ENCODE data around the gene MFF. TPM values are rescaled to one million over a fixed set of nuclear protein-coding genes. Genes with fewer than 3 reads are reported as not detected.
A peak's percentile ranks its signal among the peaks of the same experiment; 100 is the strongest.

MFF gene
- total RNA-seq, 2 donors from 2014 or later: 74.8 to 93.0 TPM

- no peak overlapping the region for H3K27ac ChIP-seq (ENCODE audit: low read depth, low read length)
- Mint-ChIP-seq H3K36me3 (ENCODE audit: low read depth) (peaks cover 31% of the 10 kb centered on the region), H3K27ac (no peak overlapping the region), H3K27me3 (ENCODE audit: insufficient read depth) (no peaks in the 10 kb centered on the region), H3K4me1 (peaks cover 6% of the 10 kb centered on the region), H3K4me3 (no peak overlapping the region), H3K9me3 (no peaks in the 10 kb centered on the region)
- no peaks in the 10 kb centered on the region for H3K4me1 ChIP-seq (ENCODE audit: control insufficient read depth, insufficient read depth, low read length)
- no peaks in the 10 kb centered on the region for H3K27me3 ChIP-seq (ENCODE audit: control insufficient read depth, insufficient read depth, low read length, poor library complexity, severe bottlenecking)
- WGBS, 2 experiments (ENCODE audit: insufficient coverage in 1 of 2, insufficient read length in 1 of 2): 89 to 100% methylated on average over 2 to 7 of the region's 7 CpGs
- peaks cover 48% of the 10 kb centered on the region for H3K36me3 ChIP-seq (ENCODE audit: control insufficient read depth, insufficient read depth, low read length)
- H3K4me3 ChIP-seq (ENCODE audit: low read length): no peak overlapping the region
- TF ChIP-seq CTCF (conservative IDR thresholded peaks at IDR 0.05): no peak
- H3K9ac ChIP-seq (ENCODE audit: extremely low read depth, low read length, poor library complexity, severe bottlenecking): no peak overlapping the region
- H3K9me3 ChIP-seq (ENCODE audit: control insufficient read depth, low read length): no peaks in the 10 kb centered on the region
- DNase-seq: no peak
Observed at GRCh38 chr2:227349989-227350612, 25.1 kb downstream of the MFF start.

GRCh38 chr2:227351639-227352038, 26.6 kb downstream of the MFF start:
- no peak for TF ChIP-seq CTCF (conservative IDR thresholded peaks at IDR 0.05)
- no peaks in the 10 kb centered on the region for H3K27me3 Mint-ChIP-seq (ENCODE audit: insufficient read depth)
- Histone ChIP-seq H3K4me3 (ENCODE audit: low read length) (no peak overlapping the region), H3K27ac (ENCODE audit: low read depth, low read length) (no peak overlapping the region), H3K36me3 (ENCODE audit: control insufficient read depth, insufficient read depth, low read length) (peaks cover 55% of the 10 kb centered on the region), H3K27me3 (ENCODE audit: control insufficient read depth, insufficient read depth, low read length, poor library complexity, severe bottlenecking) (no peaks in the 10 kb centered on the region), H3K9me3 (ENCODE audit: control insufficient read depth, low read length) (no peaks in the 10 kb centered on the region), H3K4me1 (ENCODE audit: control insufficient read depth, insufficient read depth, low read length) (no peaks in the 10 kb centered on the region), H3K9ac (ENCODE audit: extremely low read depth, low read length, poor library complexity, severe bottlenecking) (no peak overlapping the region)
- peaks cover 6% of the 10 kb centered on the region for H3K4me1 Mint-ChIP-seq
- H3K27ac Mint-ChIP-seq: peak overlapping the region; percentile 37
- 87 to 93% methylated on average over 4 of the region's 4 CpGs for WGBS, 2 experiments (ENCODE audit: insufficient coverage in 1 of 2, insufficient read length in 1 of 2)
- H3K9me3 Mint-ChIP-seq: no peaks in the 10 kb centered on the region
- H3K36me3 Mint-ChIP-seq (ENCODE audit: low read depth): peaks cover 40% of the 10 kb centered on the region
- no peak overlapping the region for H3K4me3 Mint-ChIP-seq
- no peak for DNase-seq

GRCh38 chr2:227360351-227360750, 35.3 kb downstream of the MFF start:
- H3K4me1 Mint-ChIP-seq: no peaks in the 10 kb centered on the region
- no peaks in the 10 kb centered on the region for H3K27me3 ChIP-seq (ENCODE audit: control insufficient read depth, insufficient read depth, low read length, poor library complexity, severe bottlenecking)
- H3K36me3 Mint-ChIP-seq (ENCODE audit: low read depth): peaks cover 40% of the 10 kb centered on the region
- no peak for DNase-seq
- peaks cover 44% of the 10 kb centered on the region for H3K36me3 ChIP-seq (ENCODE audit: control insufficient read depth, insufficient read depth, low read length)
- no peaks in the 10 kb centered on the region for H3K4me1 ChIP-seq (ENCODE audit: control insufficient read depth, insufficient read depth, low read length)
- no peak overlapping the region for H3K4me3 Mint-ChIP-seq
- H3K27ac ChIP-seq (ENCODE audit: low read depth, low read length): no peak overlapping the region
- H3K9me3 ChIP-seq (ENCODE audit: control insufficient read depth, low read length): no peaks in the 10 kb centered on the region
- H3K9ac ChIP-seq (ENCODE audit: extremely low read depth, low read length, poor library complexity, severe bottlenecking): no peak overlapping the region
- H3K27me3 Mint-ChIP-seq (ENCODE audit: insufficient read depth): no peaks in the 10 kb centered on the region
- no peak for TF ChIP-seq CTCF (conservative IDR thresholded peaks at IDR 0.05)
- H3K9me3 Mint-ChIP-seq: no peaks in the 10 kb centered on the region
- no peak overlapping the region for H3K4me3 ChIP-seq (ENCODE audit: low read length)
- WGBS, 2 experiments (ENCODE audit: insufficient coverage in 1 of 2, insufficient read length in 1 of 2): 95 to 98% methylated on average over 5 of the region's 5 CpGs
- H3K27ac Mint-ChIP-seq: no peak overlapping the region
